HFF-Myc (cell line): Measurements from ENCODE around the gene PSTPIP2.

ENCODE experiments used
- DNase-seq: peaks from one replicate; pipeline ENCODE4 v3.0.0-alpha.2; 2011; ENCODE audit warnings: low read depth; ENCODE audit errors: extremely low read depth
- H3K4me3 ChIP-seq: replicated peaks from 2 replicates; pipeline ENCODE4 v1.5.1; 2011; ENCODE audit warnings: low read depth, mild to moderate bottlenecking, control low read depth, low read length
- CTCF ChIP-seq: IDR thresholded peaks from 2 replicates; pipeline ENCODE4 v1.5.1; 2012; ENCODE audit warnings: mild to moderate bottlenecking, low read depth, low read length, control low read depth; ENCODE audit errors: missing control alignments

The PSTPIP2 gene

GRCh38 chr18:45940724-45941123, 131.3 kb downstream of the PSTPIP2 start:
- TF ChIP-seq CTCF: no peak
- DNase-seq: no peak
- no peak overlapping the region for H3K4me3 ChIP-seq

- no peak for TF ChIP-seq CTCF
- H3K4me3 ChIP-seq: no peak overlapping the region
- DNase-seq: no peak
Measured at GRCh38 chr18:45939236-45939635, 132.8 kb downstream of the PSTPIP2 start.

GRCh38 chr18:45938488-45938935, 133.5 kb downstream of the PSTPIP2 start:
- H3K4me3 ChIP-seq: no peak overlapping the region
- no peak for TF ChIP-seq CTCF
- no peak for DNase-seq

GRCh38 chr18:45935591-45936335, 136.3 kb downstream of the PSTPIP2 start:
- H3K4me3 ChIP-seq: no peak overlapping the region
- no peak for TF ChIP-seq CTCF
- no peak for DNase-seq
